Activated CD4-positive, alpha-beta T cell treated with anti-CD3 and anti-CD28 coated beads for 36 hours (primary cell): ENCODE data around the gene SYTL4. TPM values are rescaled to one million over a fixed set of nuclear protein-coding genes. Genes with fewer than 3 reads are reported as not detected.

ENCODE experiments used
- ATAC-seq: fragments of 200-7000 bp; cut with Tn5 transposase; one replicate; pipeline ENCODE4 v1.10.0; 2021; ENCODE audit warnings: mild to moderate bottlenecking, moderate library complexity
- CTCF ChIA-PET: fragments of 350-600 bp; sonication (Branson Sonifier 250); formaldehyde crosslinking; loops from one replicate; lab custom pipeline; 2021; ENCODE audit warnings: antibody characterized with exemption; lab: Charles Lee
- POLR2A ChIA-PET: fragments of 350-600 bp; sonication (Branson Sonifier 250); formaldehyde crosslinking; loops from one replicate; lab custom pipeline; 2021; ENCODE audit warnings: antibody characterized with exemption, inconsistent platforms; lab: Charles Lee
- DNase-seq: peaks from one replicate; pipeline ENCODE4 v3.0.0-alpha.2; 2020
- H3K27ac Mint-ChIP-seq: one replicate; pipeline ENCODE4 v1.8.0; 2021; ENCODE audit warnings: mixed read lengths
- H3K27me3 Mint-ChIP-seq: one replicate; pipeline ENCODE4 v1.8.0; 2021; ENCODE audit warnings: mixed read lengths
- H3K36me3 Mint-ChIP-seq: one replicate; pipeline ENCODE4 v1.8.0; 2021; ENCODE audit warnings: low read depth, mixed read lengths
- H3K4me1 Mint-ChIP-seq: one replicate; pipeline ENCODE4 v1.8.0; 2021; ENCODE audit warnings: mixed read lengths
- H3K4me3 Mint-ChIP-seq: one replicate; pipeline ENCODE4 v1.8.0; 2021; ENCODE audit warnings: mild to moderate bottlenecking, moderate library complexity, mixed read lengths
- H3K9me3 Mint-ChIP-seq: one replicate; pipeline ENCODE4 v1.8.0; 2021; ENCODE audit warnings: low read depth, mixed read lengths
- intact Hi-C, 2 experiments: fragments of 100-400 bp; cut with DNase I in 1 of 2; cut with micrococcal nuclease in 1 of 2; formaldehyde crosslinking; loops; one replicate each; pipeline versions ENCODE4 v1.14.2 to v1.15.1; 2022 to 2024; cut with DNase I, micrococcal nuclease
- total RNA-seq, 2 experiments: library from RNA; stranded (reverse); gene quantifications; one replicate each; pipeline ENCODE4 v1.2.3, GENCODE V29; 2021

SYTL4 gene
- total RNA-seq, 2 experiments from 2014 or later, result not detected

DNA sequence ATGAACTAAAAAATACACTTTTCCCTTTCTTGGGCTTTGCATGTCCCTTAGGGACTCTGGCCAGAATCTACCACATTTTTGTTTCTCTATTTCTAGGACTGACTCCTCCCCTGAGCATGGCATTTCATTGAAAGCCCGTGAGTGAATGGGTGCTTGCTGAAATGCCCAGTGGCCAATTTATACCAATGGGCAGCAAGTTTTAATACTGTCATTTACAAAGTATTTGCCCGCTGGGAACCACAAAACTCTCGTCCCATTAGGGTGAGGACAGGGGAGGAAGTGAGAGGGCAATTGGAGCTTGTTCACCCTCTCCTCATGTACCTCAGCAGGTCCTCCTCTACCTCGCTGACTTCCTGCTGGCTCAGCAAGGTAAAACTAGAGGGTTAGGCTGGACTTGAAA is 86.8 kb downstream of the SYTL4 start:
- Mint-ChIP-seq H3K4me3 (no peak overlapping the region), H3K27me3 (peaks cover 8% of the 10 kb centered on the region), H3K4me1 (no peaks in the 10 kb centered on the region), H3K36me3 (no peaks in the 10 kb centered on the region), H3K9me3 (no peaks in the 10 kb centered on the region), H3K27ac (no peak overlapping the region)
- ATAC-seq, result no peak
- DNase-seq, result no peak
- CTCF ChIA-PET, result no interaction called here
- POLR2A ChIA-PET, result no interaction called here
- intact Hi-C loops, result no loop called here

DNA sequence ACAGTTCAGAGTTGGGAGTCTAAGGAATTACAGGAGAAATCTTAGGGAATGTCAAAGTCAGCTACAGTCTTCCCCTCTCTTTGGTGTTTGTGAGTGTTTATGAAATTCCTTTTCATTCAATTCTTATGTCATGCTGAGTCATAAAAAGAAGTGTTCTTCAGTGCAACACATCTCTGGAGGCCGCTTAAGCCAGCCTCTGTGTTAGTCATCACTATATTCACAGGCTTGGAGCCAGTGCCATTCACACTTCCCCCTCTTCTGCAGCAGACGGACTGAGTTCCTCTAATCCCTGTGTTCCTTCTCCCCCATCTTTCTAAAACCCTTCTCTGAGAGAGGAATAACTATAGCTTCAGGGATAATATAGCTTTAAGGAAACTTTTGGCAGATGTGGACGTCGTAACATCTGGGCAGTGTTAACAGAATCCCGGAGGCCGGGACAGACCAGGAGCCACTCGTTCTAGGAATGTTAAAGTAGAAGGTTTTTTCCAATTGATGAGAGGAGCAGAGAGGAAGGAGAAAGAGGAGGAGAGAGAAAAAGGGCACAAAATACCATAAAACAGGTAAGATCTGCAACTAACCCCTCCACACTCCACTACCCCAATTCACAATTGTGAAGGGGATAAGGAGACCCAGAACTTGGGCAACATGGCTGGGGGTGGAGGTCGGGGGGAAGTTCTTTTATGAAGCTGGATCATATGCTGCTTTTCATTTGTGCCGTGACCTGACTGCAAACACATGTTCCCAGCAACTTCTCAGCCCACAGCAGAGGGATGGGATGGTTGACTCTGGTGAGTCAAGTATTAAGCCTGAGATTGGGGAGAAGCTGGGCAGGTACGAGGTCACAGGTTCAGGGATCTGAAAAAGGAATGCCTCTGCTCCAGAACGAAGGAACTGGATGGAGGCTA is 87.7 kb downstream of the SYTL4 start, which contains the start of gene SRPX2:
Gene SRPX2 (plus strand): TSS at position 244 of the 905 bp plus-strand sequence. CDS start 2,124 bp downstream, outside the sequence.
- no peak for ATAC-seq
- DNase-seq, result peak; percentile 5
- Mint-ChIP-seq H3K27ac (no peak within 1 kb of the TSS), H3K36me3 (no peaks in the 10 kb centered on the region), H3K4me1 (no peaks in the 10 kb centered on the region), H3K4me3 (no peak within 1 kb of the TSS), H3K27me3 (peaks cover 13% of the 10 kb centered on the region), H3K9me3 (no peaks in the 10 kb centered on the region)
- CTCF ChIA-PET, result no interaction called here
- POLR2A ChIA-PET, result no interaction called here
- intact Hi-C loops, result no loop called here

DNA sequence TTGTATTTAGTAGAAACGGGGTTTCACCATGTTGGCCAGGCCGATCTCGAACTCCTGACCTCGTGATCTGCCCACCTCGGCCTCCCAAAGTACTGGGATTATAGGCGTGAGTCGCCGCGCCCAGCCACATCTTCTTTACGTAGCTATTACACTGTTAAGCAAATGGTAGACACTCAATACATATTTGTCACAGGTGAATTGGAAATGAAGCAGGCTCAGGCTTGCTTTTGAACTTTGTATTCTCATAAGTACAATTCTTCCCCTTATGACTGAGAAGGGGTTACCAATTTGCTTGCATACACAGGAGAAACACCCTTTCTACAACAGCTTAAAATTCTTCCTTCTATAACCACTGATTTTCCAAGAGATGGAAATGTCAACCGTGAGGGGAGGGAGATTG is 88.7 kb downstream of the SYTL4 start:
- no peak overlapping the region for H3K27ac Mint-ChIP-seq
- no peaks in the 10 kb centered on the region for H3K9me3 Mint-ChIP-seq
- H3K27me3 Mint-ChIP-seq, result peaks cover 13% of the 10 kb centered on the region
- CTCF ChIA-PET, result no interaction called here
- intact Hi-C loops, result no loop called here
- no peak for ATAC-seq
- no peaks in the 10 kb centered on the region for H3K4me1 Mint-ChIP-seq
- POLR2A ChIA-PET, result no interaction called here
- no peaks in the 10 kb centered on the region for H3K36me3 Mint-ChIP-seq
- no peak overlapping the region for H3K4me3 Mint-ChIP-seq
- DNase-seq, result no peak

DNA sequence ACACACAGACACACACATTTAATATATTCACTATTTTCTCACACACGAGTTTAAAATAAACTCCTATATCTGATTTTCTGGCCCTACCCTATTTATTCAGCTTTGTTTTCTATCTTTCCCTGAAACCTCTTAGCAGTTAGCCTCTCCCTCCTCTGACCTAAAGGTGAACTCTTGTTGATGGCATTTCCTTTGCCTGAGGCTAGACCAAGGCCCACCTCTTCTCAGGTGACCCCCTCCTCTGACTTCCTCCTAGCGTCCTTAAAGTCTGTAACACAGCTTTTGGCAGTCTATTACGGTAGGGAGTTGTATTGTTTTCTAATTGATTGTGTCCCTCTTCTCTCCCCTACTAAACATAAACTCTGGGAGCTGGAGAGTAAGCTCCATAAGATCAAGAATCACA is 89.6 kb downstream of the SYTL4 start:
- no peaks in the 10 kb centered on the region for H3K9me3 Mint-ChIP-seq
- intact Hi-C loops, result no loop called here
- H3K4me1 Mint-ChIP-seq, result no peaks in the 10 kb centered on the region
- peaks cover 13% of the 10 kb centered on the region for H3K27me3 Mint-ChIP-seq
- H3K27ac Mint-ChIP-seq, result no peak overlapping the region
- ChIA-PET CTCF (interaction anchor here (0.7 kb wide), 1 partner anchor 36 kb away, joined by 3 read pairs; no protein-coding TSS in a partner anchor), POLR2A (no interaction called here)
- H3K36me3 Mint-ChIP-seq, result no peaks in the 10 kb centered on the region
- no peak for DNase-seq
- ATAC-seq, result no peak
- no peak overlapping the region for H3K4me3 Mint-ChIP-seq

DNA sequence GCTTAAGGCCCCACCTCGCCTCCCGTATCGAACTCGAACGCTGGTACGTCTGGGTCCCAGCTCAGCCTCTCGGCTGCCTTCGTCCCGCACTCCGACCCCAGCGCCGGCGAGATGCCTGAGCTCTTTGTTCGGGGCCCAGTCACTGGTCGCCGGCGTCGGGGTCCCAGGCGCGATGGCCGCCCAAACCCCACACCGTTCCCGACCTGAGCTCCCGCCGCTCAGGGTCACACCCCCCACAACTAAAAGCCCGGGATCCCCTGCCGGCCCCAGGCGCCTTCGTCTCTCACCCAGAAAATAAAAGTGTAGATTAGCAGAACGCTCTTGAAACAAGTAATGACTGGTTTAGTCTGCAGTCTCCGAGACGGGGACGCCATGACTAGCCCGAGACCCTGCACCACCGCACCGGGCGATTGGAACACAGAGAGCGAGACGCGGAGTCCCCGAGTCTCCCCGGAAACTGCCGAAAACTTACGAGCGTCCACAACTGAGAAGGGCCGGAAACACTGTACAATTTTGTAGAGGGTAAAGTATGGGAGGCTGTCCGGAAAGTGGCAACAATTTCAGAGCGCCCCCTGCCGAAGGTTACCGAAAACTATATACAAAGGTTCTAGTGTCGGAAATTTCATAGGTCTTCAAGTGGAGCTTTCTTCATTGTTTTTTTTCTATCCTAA is 95.5 kb downstream of the SYTL4 start, which contains the start of gene TSPAN6:
Gene TSPAN6 (minus strand): TSS at position 486 of the 671 bp plus-strand sequence. CDS start 112 bp downstream, at position 374.
- ATAC-seq, result peak; percentile 100
- Mint-ChIP-seq H3K9me3 (no peaks in the 10 kb centered on the region), H3K27ac (peak within 1 kb of the TSS; percentile 83), H3K27me3 (peaks cover 8% of the 10 kb centered on the region), H3K4me1 (peaks cover 6% of the 10 kb centered on the region), H3K36me3 (no peaks in the 10 kb centered on the region), H3K4me3 (peak within 1 kb of the TSS; percentile 75)
- POLR2A ChIA-PET, result no interaction called here
- CTCF ChIA-PET, result interaction anchor here (0.6 to 1.7 kb wide), 6 partner anchors 21 to 651 kb away, joined by 3 to 6 read pairs (median 4); no protein-coding TSS in a partner anchor
- intact Hi-C loops, result loop anchor here in 1 of 2 experiments (1.0 kb wide), 2 partner anchors 21 to 123 kb away; no protein-coding TSS in a partner anchor
- DNase-seq, result peak; percentile 84

DNA sequence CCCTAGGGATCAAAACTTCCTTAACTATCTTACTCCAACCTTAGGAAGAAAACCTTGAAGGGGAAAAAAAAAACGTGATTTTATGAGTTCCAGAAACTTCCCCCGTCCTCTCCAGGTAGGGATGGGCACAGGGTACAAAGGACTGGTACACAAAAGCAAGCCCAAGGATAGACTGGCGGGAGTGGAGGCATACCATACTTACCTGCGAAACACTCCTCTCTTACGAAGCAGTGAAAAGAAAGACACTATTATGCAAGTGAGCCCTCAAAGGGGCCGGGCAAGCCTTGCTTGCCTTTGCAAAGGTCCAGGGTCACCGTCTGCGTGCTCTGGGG is 96.0 kb downstream of the SYTL4 start:
- no peaks in the 10 kb centered on the region for H3K9me3 Mint-ChIP-seq
- POLR2A ChIA-PET, result no interaction called here
- H3K4me3 Mint-ChIP-seq, result peak overlapping the region; percentile 75
- intact Hi-C loops, result loop anchor here in 1 of 2 experiments (1.0 kb wide), 2 partner anchors 21 to 123 kb away; no protein-coding TSS in a partner anchor
- H3K4me1 Mint-ChIP-seq, result peaks cover 6% of the 10 kb centered on the region
- H3K27ac Mint-ChIP-seq, result no peak overlapping the region
- peaks cover 8% of the 10 kb centered on the region for H3K27me3 Mint-ChIP-seq
- ATAC-seq, result no peak
- DNase-seq, result no peak
- CTCF ChIA-PET, result interaction anchor here (1.4 to 1.5 kb wide), 2 partner anchors 21 to 119 kb away, joined by 3 to 6 read pairs; no protein-coding TSS in a partner anchor
- H3K36me3 Mint-ChIP-seq, result no peaks in the 10 kb centered on the region

DNA sequence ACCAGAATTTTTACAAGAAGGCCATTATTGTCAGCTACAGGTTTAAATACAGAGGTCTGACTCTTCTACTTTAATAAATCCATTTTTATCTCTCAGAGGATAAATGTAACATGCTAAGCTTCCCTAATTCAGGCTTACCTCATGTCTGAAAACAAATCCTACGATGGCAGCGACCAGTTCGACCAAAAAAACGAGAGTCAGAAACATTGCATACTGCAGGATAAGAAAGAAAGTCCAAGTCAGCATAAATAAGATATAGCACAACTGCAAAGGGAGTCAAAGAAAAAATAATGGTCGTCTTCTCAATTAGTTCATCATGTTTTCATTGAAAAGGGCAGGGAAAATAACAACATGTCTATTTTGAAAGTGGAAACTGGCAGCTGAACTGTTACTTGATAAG is 96.9 kb downstream of the SYTL4 start:
- DNase-seq (no peak), ATAC-seq (no peak)
- POLR2A ChIA-PET, result no interaction called here
- Mint-ChIP-seq H3K9me3 (no peaks in the 10 kb centered on the region), H3K4me1 (peaks cover 6% of the 10 kb centered on the region), H3K36me3 (no peaks in the 10 kb centered on the region), H3K4me3 (no peak overlapping the region), H3K27ac (no peak overlapping the region), H3K27me3 (peaks cover 6% of the 10 kb centered on the region)
- intact Hi-C loops, result no loop called here
- CTCF ChIA-PET, result interaction anchor here (0.7 kb wide), 1 partner anchor 465 kb away, joined by 3 read pairs; no protein-coding TSS in a partner anchor

DNA sequence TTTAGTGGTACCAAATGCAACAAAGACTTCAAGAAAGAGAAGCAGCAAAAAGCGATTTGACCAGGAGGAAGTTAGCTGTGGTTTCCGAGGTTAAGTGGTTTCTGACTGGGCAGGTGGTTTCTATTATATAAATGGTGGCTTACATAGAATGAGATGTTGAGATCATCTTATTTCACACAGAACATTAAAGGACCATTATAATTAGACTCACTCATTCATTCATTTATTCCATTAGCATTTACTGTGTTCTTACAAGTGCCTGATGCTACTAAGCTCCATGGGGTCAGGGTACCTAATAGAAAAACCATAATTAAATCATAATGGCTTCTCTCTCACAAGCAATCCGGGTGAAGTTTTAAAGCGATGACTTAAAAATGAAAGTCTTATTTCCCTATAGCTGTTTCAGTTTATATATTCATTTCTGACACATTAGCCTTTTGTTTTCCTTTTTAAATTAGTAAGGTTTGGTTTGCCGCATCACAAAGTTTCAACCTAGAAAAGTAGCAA is 105.9 kb downstream of the SYTL4 start:
- POLR2A ChIA-PET, result no interaction called here
- Mint-ChIP-seq H3K4me3 (no peak overlapping the region), H3K9me3 (no peaks in the 10 kb centered on the region), H3K36me3 (peaks cover 3% of the 10 kb centered on the region), H3K27ac (no peak overlapping the region), H3K27me3 (peaks cover 2% of the 10 kb centered on the region), H3K4me1 (peaks cover 8% of the 10 kb centered on the region)
- peak; percentile 10 for DNase-seq
- ATAC-seq, result peak; percentile 33
- intact Hi-C loops, result no loop called here
- CTCF ChIA-PET, result interaction anchor here (1.2 kb wide), 1 partner anchor 59 kb away, joined by 3 read pairs; no protein-coding TSS in a partner anchor

Other genes starting within 250 kb of the SYTL4 start
- gene TNMD, start 147.2 kb downstream of the SYTL4 start, total RNA-seq, result not detected
- under 1 TPM; 0.41 to 0.47 TPM for gene TSPAN6, start 95.3 kb downstream of the SYTL4 start, total RNA-seq
- gene SRPX2, start 87.9 kb downstream of the SYTL4 start, total RNA-seq, result not detected
- gene CSTF2, start 88.3 kb upstream of the SYTL4 start, total RNA-seq, result 10 to 100 TPM; 53.8 to 54.3 TPM
- gene NOX1, start 142.2 kb upstream of the SYTL4 start, total RNA-seq, result not detected
- gene XKRX, start 196.8 kb upstream of the SYTL4 start, total RNA-seq, result 1 to 10 TPM in 1 of 2 experiments, under 1 TPM in 1; 0.78 to 1.0 TPM
- not detected for gene ARL13A, start 237.6 kb upstream of the SYTL4 start, total RNA-seq